OCI-LY1 (cell line): Measurements from ENCODE around the gene WDR59.

Experiments
- EZH2 ChIP-seq: fragments of 200-600 bp; sonication (generic), shearing (Covaris generic); IDR thresholded peaks from 2 replicates; pipeline ENCODE4 v1.8.0; 2017; ENCODE audit warnings: borderline replicate concordance, mixed run types, mild to moderate bottlenecking, antibody characterized with exemption, low read length, moderate library complexity, mixed read lengths
- TF ChIP-seq, protein P1 (sequence below): fragments of 200-600 bp; sonication (generic), shearing (Covaris generic); IDR thresholded peaks from 2 replicates; pipeline ENCODE4 v1.5.1; 2017; ENCODE audit warnings: mild to moderate bottlenecking, antibody characterized with exemption, low read length, moderate library complexity, mixed read lengths

DNA sequence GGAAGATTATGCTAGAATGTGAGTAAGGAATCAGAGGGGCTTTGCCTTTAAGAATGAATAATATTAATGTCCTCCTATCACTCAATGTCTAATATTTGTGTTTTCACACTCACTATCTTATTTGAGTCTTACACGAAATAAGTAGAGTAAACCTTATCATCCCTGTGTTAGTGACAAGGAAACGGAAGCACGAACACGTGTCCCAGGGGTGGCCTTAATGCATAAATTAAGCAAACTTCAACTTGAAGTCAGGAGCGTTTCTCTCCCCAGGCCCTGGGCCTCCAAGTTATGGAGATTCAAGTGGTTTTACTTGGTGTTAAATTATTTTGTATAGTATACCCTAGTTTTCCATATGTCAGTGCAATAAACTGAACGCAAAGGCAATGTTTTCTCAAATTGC, 96.0 kb downstream of the WDR59 start:
- TF ChIP-seq, protein P1, sequence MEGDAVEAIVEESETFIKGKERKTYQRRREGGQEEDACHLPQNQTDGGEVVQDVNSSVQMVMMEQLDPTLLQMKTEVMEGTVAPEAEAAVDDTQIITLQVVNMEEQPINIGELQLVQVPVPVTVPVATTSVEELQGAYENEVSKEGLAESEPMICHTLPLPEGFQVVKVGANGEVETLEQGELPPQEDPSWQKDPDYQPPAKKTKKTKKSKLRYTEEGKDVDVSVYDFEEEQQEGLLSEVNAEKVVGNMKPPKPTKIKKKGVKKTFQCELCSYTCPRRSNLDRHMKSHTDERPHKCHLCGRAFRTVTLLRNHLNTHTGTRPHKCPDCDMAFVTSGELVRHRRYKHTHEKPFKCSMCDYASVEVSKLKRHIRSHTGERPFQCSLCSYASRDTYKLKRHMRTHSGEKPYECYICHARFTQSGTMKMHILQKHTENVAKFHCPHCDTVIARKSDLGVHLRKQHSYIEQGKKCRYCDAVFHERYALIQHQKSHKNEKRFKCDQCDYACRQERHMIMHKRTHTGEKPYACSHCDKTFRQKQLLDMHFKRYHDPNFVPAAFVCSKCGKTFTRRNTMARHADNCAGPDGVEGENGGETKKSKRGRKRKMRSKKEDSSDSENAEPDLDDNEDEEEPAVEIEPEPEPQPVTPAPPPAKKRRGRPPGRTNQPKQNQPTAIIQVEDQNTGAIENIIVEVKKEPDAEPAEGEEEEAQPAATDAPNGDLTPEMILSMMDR = no peak
- no peak for TF ChIP-seq EZH2
